ENCODE measurements around the gene ENPP3. TPM values are rescaled to one million over a fixed set of nuclear protein-coding genes. Genes with fewer than 3 reads are reported as not detected.

Gene ENPP3
- total RNA-seq, 1 donor from 2014 or later = 0.82 TPM

DNA sequence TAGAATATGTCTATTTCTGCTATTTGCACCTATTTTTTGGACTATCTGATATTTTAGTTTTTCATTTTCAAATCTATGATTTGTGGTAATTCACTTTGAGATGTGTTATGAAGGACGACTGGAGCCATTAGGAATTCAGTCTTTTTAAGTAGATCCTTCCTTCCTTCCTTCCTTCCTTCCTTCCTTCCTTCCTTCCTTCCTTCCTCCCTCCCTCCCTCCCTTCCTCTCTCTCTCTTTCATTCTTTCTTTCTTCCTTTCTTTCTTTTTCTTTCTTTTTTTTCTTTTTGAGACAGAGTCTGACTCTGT is 124.6 kb downstream of the ENPP3 start:
- peaks cover 4% of the 10 kb centered on the region for H3K4me1 Mint-ChIP-seq (ENCODE audit: unreplicated experiment)
- no peaks in the 10 kb centered on the region for H3K9me3 Mint-ChIP-seq
- no peak overlapping the region for H3K27ac Mint-ChIP-seq
- DNase-seq (ENCODE audit: extremely low spot score, unreplicated experiment) = no peak
- H3K4me3 Mint-ChIP-seq = no peak overlapping the region
- no peaks in the 10 kb centered on the region for H3K36me3 Mint-ChIP-seq
- TF ChIP-seq CTCF (conservative IDR thresholded peaks at IDR 0.05) = no peak
- no peaks in the 10 kb centered on the region for H3K27me3 Mint-ChIP-seq

- H3K4me1 Mint-ChIP-seq (ENCODE audit: unreplicated experiment) = peaks cover 4% of the 10 kb centered on the region
- DNase-seq (ENCODE audit: extremely low spot score, unreplicated experiment) = no peak
- H3K27ac Mint-ChIP-seq = no peak overlapping the region
- H3K36me3 Mint-ChIP-seq = no peaks in the 10 kb centered on the region
- H3K27me3 Mint-ChIP-seq = no peaks in the 10 kb centered on the region
- TF ChIP-seq CTCF (conservative IDR thresholded peaks at IDR 0.05) = no peak
- no peak overlapping the region for H3K4me3 Mint-ChIP-seq
- no peaks in the 10 kb centered on the region for H3K9me3 Mint-ChIP-seq
These were observed 125.9 kb downstream of the ENPP3 start for GRCh38 chr6:131762984-131763383.

DNA sequence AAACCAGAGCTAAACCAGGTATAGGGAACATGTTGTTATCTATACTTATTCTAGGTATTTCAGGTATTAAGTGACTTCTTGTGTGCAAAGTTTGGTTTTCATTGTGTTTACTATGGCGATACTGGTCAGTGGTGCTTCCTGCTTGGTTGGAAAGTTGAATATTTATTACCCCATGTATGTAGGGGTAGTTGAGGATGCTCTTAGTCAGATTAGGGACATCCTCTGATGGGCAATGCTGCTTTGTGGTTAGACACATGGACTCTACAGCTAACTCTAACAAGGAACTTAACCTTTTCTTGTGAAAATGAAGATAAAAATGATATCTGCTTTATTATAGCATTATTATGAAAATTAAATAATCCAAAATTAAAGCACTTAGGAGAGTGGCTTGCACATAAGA is 126.6 kb downstream of the ENPP3 start:
- H3K4me3 Mint-ChIP-seq = no peak overlapping the region
- TF ChIP-seq CTCF (conservative IDR thresholded peaks at IDR 0.05) = no peak
- H3K27me3 Mint-ChIP-seq = no peaks in the 10 kb centered on the region
- H3K36me3 Mint-ChIP-seq = no peaks in the 10 kb centered on the region
- DNase-seq (ENCODE audit: extremely low spot score, unreplicated experiment) = no peak
- no peaks in the 10 kb centered on the region for H3K4me1 Mint-ChIP-seq (ENCODE audit: unreplicated experiment)
- peaks cover 4% of the 10 kb centered on the region for H3K9me3 Mint-ChIP-seq
- H3K27ac Mint-ChIP-seq = no peak overlapping the region

DNA sequence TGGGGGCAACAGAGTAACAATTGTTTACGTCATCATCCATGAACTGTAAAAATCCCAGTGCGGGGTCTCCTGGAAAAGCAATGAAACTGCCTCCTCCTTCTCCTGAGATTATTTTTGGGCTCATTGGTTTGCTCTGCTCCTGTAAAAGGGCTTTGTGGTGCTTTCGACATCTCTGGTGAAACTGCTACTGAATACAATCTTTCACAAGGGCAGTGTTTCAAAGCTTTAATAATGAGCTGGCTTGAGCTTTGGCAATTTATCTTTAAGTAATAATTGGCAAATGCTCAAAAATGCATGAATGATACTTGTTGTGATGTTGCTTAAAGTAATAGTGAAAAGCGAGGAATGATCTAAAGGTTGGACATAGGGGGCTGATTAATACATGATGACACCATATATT is 127.2 kb downstream of the ENPP3 start:
- no peaks in the 10 kb centered on the region for H3K27me3 Mint-ChIP-seq
- no peaks in the 10 kb centered on the region for H3K4me1 Mint-ChIP-seq (ENCODE audit: unreplicated experiment)
- no peaks in the 10 kb centered on the region for H3K36me3 Mint-ChIP-seq
- no peak for DNase-seq (ENCODE audit: extremely low spot score, unreplicated experiment)
- no peak overlapping the region for H3K27ac Mint-ChIP-seq
- no peak overlapping the region for H3K4me3 Mint-ChIP-seq
- no peak for TF ChIP-seq CTCF (conservative IDR thresholded peaks at IDR 0.05)
- peaks cover 4% of the 10 kb centered on the region for H3K9me3 Mint-ChIP-seq

DNA sequence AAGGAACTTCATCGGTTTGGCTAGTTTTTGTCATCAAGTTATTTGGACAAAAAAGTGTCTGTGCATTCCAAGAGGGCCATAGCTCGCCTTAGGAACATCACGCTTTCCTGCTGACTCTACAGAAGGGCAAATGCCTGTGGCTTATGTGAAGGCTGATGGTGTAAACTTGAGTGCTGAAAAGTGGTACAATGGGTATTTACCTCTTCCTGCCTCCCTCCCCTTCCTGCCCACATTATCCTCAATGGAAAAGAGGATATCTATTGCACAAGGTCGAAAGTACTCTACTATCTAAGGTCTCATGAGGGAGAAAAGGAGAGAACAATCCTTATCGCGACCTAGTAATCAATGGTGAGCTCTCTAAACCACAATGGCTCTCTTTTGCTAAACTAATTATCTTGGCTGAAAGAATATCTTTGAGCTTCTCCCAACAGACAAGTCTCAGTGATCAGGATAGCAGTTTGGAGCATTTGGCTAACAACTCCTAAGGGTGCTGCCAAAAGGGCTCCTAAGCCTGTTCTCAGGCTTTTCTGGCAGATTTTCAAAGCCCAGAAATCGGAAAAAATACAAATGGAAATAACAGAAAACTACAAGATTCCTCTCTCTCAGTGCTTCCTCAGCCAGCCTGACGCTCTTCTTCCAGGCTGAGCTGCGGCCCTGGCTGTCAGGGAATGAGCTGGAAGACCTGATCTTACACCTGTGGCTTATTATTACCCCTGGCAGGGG is 128.1 kb downstream of the ENPP3 start:
- no peak for TF ChIP-seq CTCF (conservative IDR thresholded peaks at IDR 0.05)
- Mint-ChIP-seq H3K27ac (no peak overlapping the region), H3K36me3 (no peaks in the 10 kb centered on the region), H3K9me3 (peaks cover 4% of the 10 kb centered on the region), H3K4me1 (ENCODE audit: unreplicated experiment) (no peaks in the 10 kb centered on the region), H3K4me3 (no peak overlapping the region), H3K27me3 (no peaks in the 10 kb centered on the region)
- DNase-seq (ENCODE audit: extremely low spot score, unreplicated experiment) = no peak

DNA sequence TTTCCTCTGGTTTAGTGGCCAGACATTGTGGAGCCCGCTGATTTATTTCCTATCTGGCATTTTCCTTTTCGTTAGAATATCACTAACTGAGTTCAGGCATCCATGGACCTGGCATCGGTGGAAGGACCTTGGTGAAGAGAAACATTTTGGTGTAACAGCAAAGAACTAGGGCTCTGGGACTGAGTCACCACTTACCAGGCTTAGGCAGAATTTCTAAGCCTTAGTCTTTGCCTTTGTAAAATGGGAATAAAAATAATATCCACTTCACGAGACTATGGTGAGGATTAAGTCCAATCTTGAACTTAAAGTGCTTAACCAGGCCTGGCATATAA is 128.7 kb downstream of the ENPP3 start:
- Mint-ChIP-seq H3K9me3 (peaks cover 4% of the 10 kb centered on the region), H3K27me3 (peaks cover 3% of the 10 kb centered on the region), H3K36me3 (no peaks in the 10 kb centered on the region), H3K27ac (no peak overlapping the region), H3K4me3 (no peak overlapping the region), H3K4me1 (ENCODE audit: unreplicated experiment) (no peaks in the 10 kb centered on the region)
- no peak for TF ChIP-seq CTCF (conservative IDR thresholded peaks at IDR 0.05)
- no peak for DNase-seq (ENCODE audit: extremely low spot score, unreplicated experiment)
